IPS-NIHi7 (cell line): Measurements from ENCODE around the gene AKNA.

Experiments
- DNase-seq: peaks from one replicate; pipeline ENCODE4 v3.0.0; 2012; ENCODE audit warnings: mixed read lengths; ENCODE audit errors: extremely low spot score

AKNA gene

GRCh38 chr9:114397219-114397847 lies 9.6 kb upstream of the AKNA start:
- DNase-seq = no peak

DNA sequence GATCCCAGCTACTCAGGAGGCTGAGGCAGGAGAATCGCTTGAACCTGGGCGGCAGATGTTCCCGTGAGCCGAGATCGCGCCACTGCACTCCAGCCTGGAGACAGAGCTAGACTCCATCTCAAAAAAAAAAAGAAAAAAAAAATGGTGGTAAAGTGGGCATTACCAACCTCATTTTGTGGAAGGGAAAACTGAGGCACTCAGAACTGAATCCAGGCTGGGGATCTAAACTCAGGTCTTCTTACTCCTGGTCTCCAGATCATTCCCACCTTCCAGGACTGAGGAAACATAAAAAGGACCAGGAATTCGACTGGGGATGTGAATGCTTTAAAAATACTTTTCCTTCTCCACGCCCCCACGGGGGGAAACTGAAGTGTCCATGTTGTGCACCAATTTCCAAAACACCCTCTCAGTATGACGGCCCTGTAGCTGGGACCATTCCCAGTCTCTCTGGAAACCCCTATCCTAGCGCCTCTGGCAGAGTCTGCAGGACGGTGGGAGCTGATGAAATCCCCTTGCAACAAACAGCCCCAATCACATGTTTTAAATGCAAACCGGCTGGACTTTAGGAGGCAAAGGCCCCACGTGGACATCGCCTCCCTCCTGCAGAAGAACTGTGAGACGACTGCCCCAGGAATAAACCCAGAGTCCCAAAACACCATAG lies 8.9 kb upstream of the AKNA start:
- no peak for DNase-seq

DNA sequence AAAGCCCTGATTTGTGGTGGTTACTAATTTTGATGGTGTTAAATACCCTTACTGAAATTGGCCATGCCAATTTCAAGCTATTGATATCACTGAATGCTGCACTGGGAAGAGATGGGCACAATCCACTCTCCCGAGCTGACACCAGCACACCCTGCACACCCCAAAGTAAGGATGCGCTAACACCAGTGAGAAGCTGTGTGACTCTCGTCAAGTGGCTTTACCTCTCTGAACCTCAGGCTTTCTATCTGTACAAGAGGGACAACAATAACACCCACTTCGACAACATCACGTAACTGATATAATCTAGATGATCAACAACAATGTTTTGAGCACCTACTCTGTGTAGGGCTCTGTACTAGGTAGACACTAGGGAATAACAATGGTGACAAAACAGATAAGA lies 8.0 kb upstream of the AKNA start:
- DNase-seq = no peak

- DNase-seq = no peak
These were observed 7.5 kb upstream of the AKNA start for GRCh38 chr9:114395334-114395617.

- DNase-seq = no peak
These were observed 6.9 kb upstream of the AKNA start for GRCh38 chr9:114394523-114395333.

DNA sequence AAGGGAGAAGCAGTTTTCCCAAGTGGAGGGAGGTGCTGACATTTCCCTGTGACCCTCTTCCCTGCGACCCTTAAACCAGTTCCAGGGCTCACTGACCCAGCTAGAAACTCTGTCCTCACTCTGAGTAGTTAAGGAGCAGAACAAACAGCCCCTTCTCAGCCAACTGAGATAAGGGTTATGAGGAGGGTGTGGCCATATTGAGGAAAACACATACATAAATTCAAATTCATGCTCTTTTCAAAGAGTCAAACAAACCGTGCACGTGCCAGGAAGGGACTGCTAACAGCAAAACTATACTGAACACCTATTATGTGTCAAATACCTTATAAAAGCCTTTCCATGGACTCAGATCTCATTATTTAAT lies 4.9 kb upstream of the AKNA start:
- no peak for DNase-seq

GRCh38 chr9:114390952-114391351 lies 3.2 kb upstream of the AKNA start:
- no peak for DNase-seq

GRCh38 chr9:114389612-114390368 lies 2.0 kb upstream of the AKNA start:
- no peak for DNase-seq

- DNase-seq = no peak
These were observed 1.1 kb upstream of the AKNA start for GRCh38 chr9:114388764-114389375.

- DNase-seq = no peak
These were observed 538 bp upstream of the AKNA start for GRCh38 chr9:114388357-114388682.

- DNase-seq = no peak
These were observed 699 bp downstream of the AKNA start for GRCh38 chr9:114386886-114387679.

DNA sequence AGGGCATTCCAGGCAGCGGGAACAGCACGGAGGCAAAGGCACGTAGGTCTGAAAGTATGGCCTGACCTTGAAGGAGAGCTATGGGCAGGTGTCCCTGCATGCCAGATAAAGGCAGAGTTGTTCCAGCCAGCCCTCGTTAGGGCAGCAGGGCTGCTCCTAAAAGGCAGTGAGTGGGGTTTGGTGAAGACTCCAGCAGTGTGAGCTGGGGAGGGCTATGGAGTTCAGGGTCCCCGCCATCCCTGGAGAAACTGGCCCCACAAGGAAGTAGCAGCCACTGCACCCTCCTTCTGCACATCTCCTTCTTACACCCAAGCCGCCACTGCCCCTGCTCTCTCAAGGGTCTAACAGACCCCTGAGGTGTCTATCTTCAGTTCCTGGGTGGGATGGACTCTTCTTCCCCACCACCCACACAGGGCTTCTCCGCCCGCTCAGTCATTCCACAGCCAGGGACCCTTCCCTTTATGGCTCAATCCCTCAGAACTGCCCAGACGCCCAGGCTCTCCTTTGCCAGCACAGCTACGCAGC lies 1.4 kb downstream of the AKNA start:
- DNase-seq = no peak

DNA sequence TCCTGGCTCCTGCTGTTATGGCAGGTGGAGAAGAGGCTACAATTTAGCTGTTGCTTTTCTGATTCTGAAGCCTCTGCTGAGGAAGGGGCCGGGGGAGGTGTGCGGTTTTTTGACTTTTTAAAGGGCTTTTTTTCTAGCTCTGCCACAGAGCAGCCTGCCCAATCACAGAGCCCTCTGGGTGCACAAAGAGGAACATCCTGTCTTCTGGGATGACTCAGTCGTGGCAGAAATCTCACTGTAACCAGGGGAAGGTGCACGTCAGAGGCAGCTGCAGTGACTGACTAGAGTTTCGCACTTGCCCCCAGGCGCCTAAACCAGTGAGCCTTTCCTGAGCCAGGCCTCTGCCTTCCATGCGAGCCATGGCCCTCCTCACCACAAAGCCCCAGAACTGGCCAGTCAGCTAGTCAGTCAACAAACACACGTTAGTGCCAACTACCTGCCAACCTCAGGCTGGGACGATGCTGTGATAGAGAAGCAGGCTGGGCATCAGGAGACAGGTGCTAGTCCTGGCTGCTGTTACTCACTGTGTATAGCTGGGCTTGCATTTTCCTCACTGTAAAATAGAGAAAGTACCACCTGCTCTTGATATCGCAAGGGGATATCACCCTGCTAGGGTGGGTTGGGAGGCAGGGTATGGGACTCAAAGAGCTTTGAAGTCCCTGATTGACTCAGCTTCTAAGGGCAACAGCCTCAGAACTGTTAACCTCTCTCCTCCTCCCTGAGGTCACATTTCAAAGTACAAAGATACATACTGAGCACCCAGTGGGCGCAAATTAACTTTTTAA lies 2.2 kb downstream of the AKNA start:
- no peak for DNase-seq

GRCh38 chr9:114384836-114385396 lies 2.9 kb downstream of the AKNA start:
- no peak for DNase-seq

- no peak for DNase-seq
These were observed 3.4 kb downstream of the AKNA start for GRCh38 chr9:114384341-114384740.

GRCh38 chr9:114383521-114384231 lies 4.1 kb downstream of the AKNA start:
- DNase-seq = no peak

DNA sequence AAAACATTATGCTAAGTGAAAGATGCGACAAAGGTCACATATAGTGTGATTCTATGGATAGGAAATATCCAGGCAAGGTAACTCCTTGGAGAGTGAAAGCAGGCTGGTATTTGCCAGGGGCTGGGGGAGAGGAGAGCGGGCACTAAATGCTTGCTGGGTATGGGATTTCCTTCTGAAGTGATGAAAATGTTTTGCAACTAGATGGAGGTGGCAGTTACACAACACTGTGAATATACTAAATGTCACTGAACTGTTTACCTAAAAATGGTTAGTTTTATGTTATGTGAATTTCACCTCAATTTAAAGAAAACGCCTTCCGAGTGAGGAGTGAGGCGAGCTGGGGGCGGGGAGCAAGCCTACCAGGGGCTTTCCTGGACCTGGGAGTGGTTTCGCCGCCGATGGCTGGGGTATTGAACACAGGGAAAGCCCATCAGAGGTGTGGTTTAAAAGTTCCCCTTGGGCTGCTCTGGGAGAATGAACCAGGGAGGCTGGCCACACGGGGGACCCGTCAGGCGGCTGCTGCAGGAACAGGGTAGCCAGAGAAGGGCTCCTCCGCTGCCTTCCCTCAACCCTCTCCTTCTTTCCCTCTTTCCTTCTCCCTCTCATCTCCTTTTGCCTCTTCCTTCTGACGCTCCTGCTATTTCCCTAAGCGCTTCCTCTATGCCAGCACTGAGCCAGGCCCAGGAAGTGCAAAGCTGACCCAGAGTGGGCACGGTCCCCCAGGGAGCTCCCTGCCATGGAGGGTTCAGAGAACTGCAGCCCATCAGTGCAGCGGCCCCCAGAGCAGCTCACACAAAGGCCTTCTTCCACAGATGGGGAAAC lies 4.9 kb downstream of the AKNA start:
- peak; percentile 50 for DNase-seq

- DNase-seq = no peak
These were observed 8.9 kb downstream of the AKNA start for GRCh38 chr9:114378883-114379282.
